A549 (cell line): ENCODE measurements around the gene GNAL.
A peak's percentile ranks its signal among the peaks of the same experiment; 100 is the strongest.

Experiments used
- CEBPB ChIP-seq, 2 experiments: fragments of >200 bp in 1 of 2; sonication (Bioruptor Twin) in 1 of 2; formaldehyde crosslinking in 1 of 2; IDR thresholded peaks; 2 replicates each; pipeline ENCODE4 v1.6.1; 2012 to 2016
- EP300 ChIP-seq, 2 experiments: fragments of >200 bp; sonication (Bioruptor Twin); formaldehyde crosslinking; IDR thresholded peaks; 2 replicates in 1 of 2; 3 replicates in 1 of 2; pipeline ENCODE4 v1.6.1; 2016 to 2017
- ESRRA ChIP-seq: fragments of 150-350 bp; IDR thresholded peaks from 2 replicates; pipeline ENCODE4 v1.6.1; 2014; ENCODE audit warnings: mild to moderate bottlenecking, low read length, borderline replicate concordance
- TF ChIP-seq, protein P1 (sequence below): IDR thresholded peaks from 2 replicates; pipeline ENCODE4 v1.6.1; 2012
- TF ChIP-seq, protein P2 (sequence below): fragments of >200 bp; sonication (Bioruptor Twin); formaldehyde crosslinking; IDR thresholded peaks from 3 replicates; pipeline ENCODE4 v1.5.1; 2016

DNA sequence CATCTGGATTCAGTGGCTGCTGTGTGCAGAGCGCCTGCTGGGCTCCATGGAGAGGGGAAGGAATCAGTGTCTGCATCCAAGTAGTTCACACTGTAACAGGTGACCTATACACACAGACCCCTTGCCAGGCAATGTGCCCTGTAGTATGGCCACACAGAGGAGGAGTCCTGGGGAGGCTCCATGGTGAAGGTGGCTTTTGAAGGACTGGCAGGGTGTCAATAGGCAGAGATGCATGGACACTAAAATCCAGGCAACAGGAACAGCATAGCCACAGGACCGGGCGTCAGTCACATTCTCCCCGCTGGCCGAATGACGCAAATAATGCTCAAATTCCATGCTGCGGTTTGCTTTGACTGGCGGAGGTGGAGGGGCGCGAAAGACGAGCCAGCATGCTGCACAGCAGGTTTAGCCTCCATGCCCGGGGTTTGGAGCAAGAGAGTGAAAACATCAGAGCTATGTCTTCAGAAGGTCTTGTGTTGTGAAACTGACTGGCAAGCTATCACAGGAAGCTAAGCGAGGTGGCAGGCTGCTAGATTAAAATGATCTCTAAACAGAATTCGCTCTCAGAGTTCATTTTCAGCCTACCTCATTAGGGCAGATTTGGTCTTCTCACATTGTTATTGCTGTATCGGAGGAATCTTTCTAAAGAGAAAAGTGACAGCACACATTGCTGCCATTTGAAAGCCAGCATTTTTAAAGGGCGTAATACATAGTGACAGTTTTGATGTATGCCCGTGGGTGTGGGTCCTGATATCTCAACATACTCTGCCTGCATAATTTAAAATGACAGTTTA, 161.0 kb downstream of the GNAL start:
- TF ChIP-seq EP300 (IDR thresholded peaks at IDR 0.05) (peak; percentile 38 to 77; a peak in 2 of 5 replicates), CEBPB (IDR thresholded peaks at IDR 0.05) (peak in 1 of 2 experiments; percentile 10; a peak in 2 of 4 replicates), ESRRA (no peak)
- TF ChIP-seq, protein P1, sequence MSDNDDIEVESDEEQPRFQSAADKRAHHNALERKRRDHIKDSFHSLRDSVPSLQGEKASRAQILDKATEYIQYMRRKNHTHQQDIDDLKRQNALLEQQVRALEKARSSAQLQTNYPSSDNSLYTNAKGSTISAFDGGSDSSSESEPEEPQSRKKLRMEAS: peak; percentile 72
- TF ChIP-seq, protein P2, sequence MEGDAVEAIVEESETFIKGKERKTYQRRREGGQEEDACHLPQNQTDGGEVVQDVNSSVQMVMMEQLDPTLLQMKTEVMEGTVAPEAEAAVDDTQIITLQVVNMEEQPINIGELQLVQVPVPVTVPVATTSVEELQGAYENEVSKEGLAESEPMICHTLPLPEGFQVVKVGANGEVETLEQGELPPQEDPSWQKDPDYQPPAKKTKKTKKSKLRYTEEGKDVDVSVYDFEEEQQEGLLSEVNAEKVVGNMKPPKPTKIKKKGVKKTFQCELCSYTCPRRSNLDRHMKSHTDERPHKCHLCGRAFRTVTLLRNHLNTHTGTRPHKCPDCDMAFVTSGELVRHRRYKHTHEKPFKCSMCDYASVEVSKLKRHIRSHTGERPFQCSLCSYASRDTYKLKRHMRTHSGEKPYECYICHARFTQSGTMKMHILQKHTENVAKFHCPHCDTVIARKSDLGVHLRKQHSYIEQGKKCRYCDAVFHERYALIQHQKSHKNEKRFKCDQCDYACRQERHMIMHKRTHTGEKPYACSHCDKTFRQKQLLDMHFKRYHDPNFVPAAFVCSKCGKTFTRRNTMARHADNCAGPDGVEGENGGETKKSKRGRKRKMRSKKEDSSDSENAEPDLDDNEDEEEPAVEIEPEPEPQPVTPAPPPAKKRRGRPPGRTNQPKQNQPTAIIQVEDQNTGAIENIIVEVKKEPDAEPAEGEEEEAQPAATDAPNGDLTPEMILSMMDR: no peak
